K562 (cell line): ENCODE results near the gene DCUN1D4. TPM values are rescaled to one million over a fixed set of nuclear protein-coding genes. Genes with fewer than 3 reads are reported as not detected.

Experiments used
- ATAC-seq: fragments of 200-7000 bp; cut with Tn5 transposase; 3 replicates; pipeline ENCODE4 v1.9.1; 2020; ENCODE audit warnings: moderate library complexity
- BruUV-seq: library from RNA; stranded (reverse); fragments of 400-500 nt; replicated peaks from 2 replicates; lab custom pipeline; 2021; lab: Mats Ljungman, UMichigan
- CTCF ChIA-PET: fragments of 300-600 bp; formaldehyde crosslinking; extraction: SDS; loops from one replicate; lab custom pipeline; 2021; ENCODE audit warnings: low intra/inter-chr PET ratio; lab: Yijun Ruan, JAX
- POLR2A ChIA-PET: fragments of 300-600, 350-650 bp; sonication (Branson Sonifier 250); formaldehyde crosslinking; extraction: SDS; loops from one replicate; lab custom pipeline; 2021; ENCODE audit warnings: antibody characterized with exemption, inconsistent platforms; lab: Yijun Ruan, JAX
- DNase-seq, 4 experiments: peaks; one replicate each; pipeline versions ENCODE4 v3.0.0 to v3.0.0-alpha.2; 2011 to 2018; ENCODE audit warnings: low spot score in 3 of 4, mixed read lengths in 3 of 4; ENCODE audit errors: extremely low read depth in 1 of 4
- FAIRE-seq: peaks from 2 replicates; lab custom pipeline; 2011; peaks lifted over from hg19 to GRCh38; lab: Jason Lieb, UNC
- H2AFZ ChIP-seq: 2 replicates; pipeline ENCODE4 v1.6.0; 2011; ENCODE audit warnings: low read depth, low read length, control low read depth, inconsistent platforms
- H3K27ac ChIP-seq: fragments of 200-600 bp; 3 replicates; pipeline ENCODE4 v1.8.0; 2011; ENCODE audit warnings: low read depth, mild to moderate bottlenecking, control low read depth, inconsistent platforms, low read length, moderate library complexity, mixed read lengths; ENCODE audit errors: extremely low read depth
- H3K27me3 ChIP-seq, 2 experiments: fragments of 300-600 bp in 1 of 2; 2 replicates in 1 of 2; 3 replicates in 1 of 2; pipeline versions ENCODE4 v1.6.0 to v1.8.0; 2011; ENCODE audit warnings: inconsistent platforms in 2 of 2, low read length in 2 of 2, mild to moderate bottlenecking in 1 of 2, mixed read lengths in 1 of 2, moderate library complexity in 1 of 2; ENCODE audit not compliant: control insufficient read depth in 2 of 2, insufficient read depth in 2 of 2
- H3K36me3 ChIP-seq: fragments of 300-600 bp; 3 replicates; pipeline ENCODE4 v1.8.0; 2011; ENCODE audit warnings: mild to moderate bottlenecking, low read length, inconsistent platforms; ENCODE audit not compliant: control insufficient read depth, insufficient read depth
- H3K4me1 ChIP-seq, 2 experiments: fragments of 200-600 bp in 1 of 2; replicated peaks in 1 of 2; 2 replicates in 1 of 2; 3 replicates in 1 of 2; pipeline versions ENCODE4 v1.5.1 to v1.8.0; 2011; ENCODE audit warnings: inconsistent platforms in 2 of 2, low read length in 2 of 2, mild to moderate bottlenecking in 1 of 2, mixed read lengths in 1 of 2, moderate library complexity in 1 of 2; ENCODE audit not compliant: control insufficient read depth in 2 of 2, insufficient read depth in 2 of 2
- H3K4me2 ChIP-seq: 2 replicates; pipeline ENCODE4 v1.6.1; 2011; ENCODE audit warnings: low read length, control low read depth, inconsistent platforms, mixed read lengths; ENCODE audit not compliant: insufficient read depth
- H3K4me3 ChIP-seq: fragments of 200-600 bp; sonication (generic), shearing (Covaris generic); 2 replicates; pipeline ENCODE4 v1.5.1; 2016; ENCODE audit warnings: control low read depth, inconsistent platforms
- H3K79me2 ChIP-seq: fragments of 200-600 bp; 3 replicates; pipeline ENCODE4 v1.8.0; 2011; ENCODE audit warnings: low read length, inconsistent platforms; ENCODE audit not compliant: control insufficient read depth, insufficient read depth
- H3K9ac ChIP-seq, 2 experiments: 2 replicates each; pipeline versions ENCODE4 v1.6.0 to v1.6.1; 2011; ENCODE audit warnings: low read depth in 2 of 2, low read length in 2 of 2, control low read depth in 1 of 2, inconsistent platforms in 1 of 2, mild to moderate bottlenecking in 1 of 2, mixed read lengths in 1 of 2; ENCODE audit not compliant: insufficient read depth in 1 of 2
- H3K9me1 ChIP-seq: one replicate; pipeline ENCODE4 v1.6.0; 2011; ENCODE audit warnings: inconsistent platforms, mild to moderate bottlenecking, low read length, moderate library complexity; ENCODE audit not compliant: control insufficient read depth, insufficient read depth
- H3K9me3 ChIP-seq: replicated peaks from 2 replicates; pipeline ENCODE4 v1.5.1; 2011; ENCODE audit warnings: low read depth, low read length, inconsistent platforms; ENCODE audit not compliant: control insufficient read depth, insufficient read depth
- H4K20me1 ChIP-seq: replicated peaks from 2 replicates; pipeline ENCODE4 v1.6.1; 2011; ENCODE audit warnings: low read length, inconsistent platforms, mixed read lengths; ENCODE audit not compliant: control insufficient read depth, insufficient read depth
- ARNT ChIP-seq, 2 experiments: fragments of 450-650 bp; IDR thresholded peaks; 2 replicates each; pipeline ENCODE4 v1.6.1; 2016; ENCODE audit warnings: mild to moderate bottlenecking in 1 of 2
- CREB3 ChIP-seq: fragments of 450-650 bp; conservative IDR thresholded peaks from 2 replicates; pipeline ENCODE4 v1.6.1; 2016; ENCODE audit warnings: missing genetic modification characterization, low read depth, mild to moderate bottlenecking, missing compliant biosample characterization, moderate library complexity
- DNMT1 ChIP-seq: fragments of 450-650 bp; IDR thresholded peaks from 2 replicates; pipeline ENCODE4 v1.6.1; 2016; ENCODE audit warnings: antibody characterized with exemption, mild to moderate bottlenecking
- PTTG1 ChIP-seq: fragments of 450-650 bp; IDR thresholded peaks from 2 replicates; pipeline ENCODE4 v1.6.1; 2016; ENCODE audit warnings: low read depth, mild to moderate bottlenecking, missing genetic modification characterization, missing compliant biosample characterization
- ZNF282 ChIP-seq: sonication (generic); formaldehyde crosslinking; IDR thresholded peaks from 2 replicates; pipeline ENCODE4 v1.8.1; 2023; ENCODE audit warnings: missing genetic modification reagents
- WGBS: fragments of 100-300 bp; shearing (Covaris generic); methylation state at CpG from one replicate; pipeline ENCODE4 v1.1.6; 2016; ENCODE audit warnings: low coverage, mixed read lengths; ENCODE audit not compliant: insufficient coverage; ENCODE audit errors: missing lambda C conversion rate; 5-methylcytosine and 5-hydroxymethylcytosine counted together
- in situ Hi-C: fragments of 300-500 bp; cut with MboI; formaldehyde crosslinking; loops from 4 replicates; pipeline ENCODE4 v1.15.0; 2018; ENCODE audit warnings: inconsistent platforms, mixed read lengths
- intact Hi-C: fragments of 100-400 bp; cut with micrococcal nuclease; formaldehyde crosslinking; loops from 2 replicates; pipeline ENCODE4 v1.14.2; 2022
- polyA plus RNA-seq, 8 experiments: library from polyadenylated mRNA; depleted of rRNA in 4 of 8; stranded (reverse) in 5 of 8; unstranded in 3 of 8; fragments of >200 nt; fragmentation: Nextera tagmentation in 2 of 8; fragmentation: Illumina TruSeq in 1 of 8; extraction: Ambion mirVana in 2 of 8; extraction: Trizol in 1 of 8; gene quantifications; 2 replicates each; pipeline versions ENCODE4 v1.2.1 to v1.2.3, GENCODE V29; 2011 to 2014; ENCODE audit warnings: inconsistent platforms in 1 of 8, missing spikeins in 1 of 8
- total RNA-seq, 7 experiments: library from RNA; depleted of rRNA in 6 of 7; stranded (reverse); fragments of >200 nt in 6 of 7; fragmentation: Illumina TruSeq in 2 of 7; extraction: Trizol in 2 of 7; gene quantifications; 2 replicates each; pipeline versions ENCODE4 v1.2.1 to v1.2.3, GENCODE V29; 2011 to 2021; ENCODE audit warnings: low replicate concordance in 1 of 7
- TF ChIP-seq, protein P1 (sequence below): fragments of 450-650 bp; formaldehyde crosslinking; IDR thresholded peaks from 2 replicates; pipeline ENCODE4 v1.4.0; 2020; ENCODE audit warnings: mild to moderate bottlenecking, moderate library complexity
- TF ChIP-seq, protein P2 (sequence below): fragments of 250-450 bp; sonication (Bioruptor Pico); IDR thresholded peaks from 2 replicates; pipeline ENCODE4 v1.6.1; 2021; ENCODE audit warnings: mild to moderate bottlenecking
- TF ChIP-seq, protein P3 (sequence below): sonication (generic); formaldehyde crosslinking; IDR thresholded peaks from 2 replicates; pipeline ENCODE4 v1.8.1; 2023; ENCODE audit warnings: mild to moderate bottlenecking, missing genetic modification reagents

The DCUN1D4 gene
- total and polyA plus RNA-seq, 9 of the 15 experiments (the other 6 are each of a cell fraction or from before 2014, with no cell fraction given): 15.1 to 73.5 (median 23.0) TPM

DNA sequence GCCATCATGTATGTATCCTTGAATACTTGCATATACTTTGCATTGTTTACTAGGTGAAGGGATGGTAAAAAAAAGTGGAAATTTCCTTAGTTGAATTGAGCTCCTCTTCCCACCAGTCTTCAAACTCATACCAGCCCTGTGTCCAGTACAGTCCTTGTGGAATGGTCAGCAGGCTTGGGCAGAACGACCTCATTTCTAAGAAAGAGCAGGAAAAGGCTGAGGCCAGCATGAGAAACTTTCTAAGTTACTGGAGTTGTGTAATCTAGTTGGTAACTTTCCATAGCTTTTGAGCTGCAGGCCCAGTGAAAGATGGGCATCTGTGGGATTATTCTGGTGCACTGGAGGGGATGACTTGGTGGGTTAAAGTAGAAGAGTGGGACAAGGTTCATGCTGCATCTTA is 87.6 kb downstream of the DCUN1D4 start:
- H3K27ac ChIP-seq: no peak overlapping the region
- no peaks in the 10 kb centered on the region for H3K27me3 ChIP-seq
- intact Hi-C loops: no loop called here
- TF ChIP-seq CREB3 (tag): no peak
- TF ChIP-seq, protein P1, sequence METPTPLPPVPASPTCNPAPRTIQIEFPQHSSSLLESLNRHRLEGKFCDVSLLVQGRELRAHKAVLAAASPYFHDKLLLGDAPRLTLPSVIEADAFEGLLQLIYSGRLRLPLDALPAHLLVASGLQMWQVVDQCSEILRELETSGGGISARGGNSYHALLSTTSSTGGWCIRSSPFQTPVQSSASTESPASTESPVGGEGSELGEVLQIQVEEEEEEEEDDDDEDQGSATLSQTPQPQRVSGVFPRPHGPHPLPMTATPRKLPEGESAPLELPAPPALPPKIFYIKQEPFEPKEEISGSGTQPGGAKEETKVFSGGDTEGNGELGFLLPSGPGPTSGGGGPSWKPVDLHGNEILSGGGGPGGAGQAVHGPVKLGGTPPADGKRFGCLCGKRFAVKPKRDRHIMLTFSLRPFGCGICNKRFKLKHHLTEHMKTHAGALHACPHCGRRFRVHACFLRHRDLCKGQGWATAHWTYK (CRISPR knock-in tag): no peak
- TF ChIP-seq, protein P2, sequence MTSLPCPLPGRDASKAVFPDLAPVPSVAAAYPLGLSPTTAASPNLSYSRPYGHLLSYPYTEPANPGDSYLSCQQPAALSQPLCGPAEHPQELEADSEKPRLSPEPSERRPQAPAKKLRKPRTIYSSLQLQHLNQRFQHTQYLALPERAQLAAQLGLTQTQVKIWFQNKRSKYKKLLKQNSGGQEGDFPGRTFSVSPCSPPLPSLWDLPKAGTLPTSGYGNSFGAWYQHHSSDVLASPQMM (CRISPR knock-in tag): no peak
- TF ChIP-seq PTTG1 (tag): no peak
- TF ChIP-seq, protein P3, sequence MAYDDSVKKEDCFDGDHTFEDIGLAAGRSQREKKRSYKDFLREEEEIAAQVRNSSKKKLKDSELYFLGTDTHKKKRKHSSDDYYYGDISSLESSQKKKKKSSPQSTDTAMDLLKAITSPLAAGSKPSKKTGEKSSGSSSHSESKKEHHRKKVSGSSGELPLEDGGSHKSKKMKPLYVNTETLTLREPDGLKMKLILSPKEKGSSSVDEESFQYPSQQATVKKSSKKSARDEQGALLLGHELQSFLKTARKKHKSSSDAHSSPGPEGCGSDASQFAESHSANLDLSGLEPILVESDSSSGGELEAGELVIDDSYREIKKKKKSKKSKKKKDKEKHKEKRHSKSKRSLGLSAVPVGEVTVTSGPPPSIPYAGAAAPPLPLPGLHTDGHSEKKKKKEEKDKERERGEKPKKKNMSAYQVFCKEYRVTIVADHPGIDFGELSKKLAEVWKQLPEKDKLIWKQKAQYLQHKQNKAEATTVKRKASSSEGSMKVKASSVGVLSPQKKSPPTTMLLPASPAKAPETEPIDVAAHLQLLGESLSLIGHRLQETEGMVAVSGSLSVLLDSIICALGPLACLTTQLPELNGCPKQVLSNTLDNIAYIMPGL: no peak
- TF ChIP-seq DNMT1: no peak
- TF ChIP-seq ZNF282 (CRISPR knock-in tag): no peak
- no peak for TF ChIP-seq ARNT (IDR thresholded peaks at IDR 0.05)
- in situ Hi-C loops: no loop called here
- ATAC-seq (no peak), FAIRE-seq (no peak), DNase-seq (no peak)
- ChIA-PET CTCF (no interaction called here), POLR2A (no interaction called here)
- H4K20me1 ChIP-seq: no peaks in the 10 kb centered on the region
- BruUV-seq: no TSS peak
- H3K9ac ChIP-seq: no peak overlapping the region
- no peaks in the 10 kb centered on the region for H3K79me2 ChIP-seq
- no peaks in the 10 kb centered on the region for H3K36me3 ChIP-seq
- no peaks in the 10 kb centered on the region for H3K9me1 ChIP-seq
- no peak overlapping the region for H3K4me2 ChIP-seq
- WGBS: 0% methylated on average over 1 of the region's 1 CpG
- H3K9me3 ChIP-seq: no peaks in the 10 kb centered on the region
- H3K4me3 ChIP-seq: no peak overlapping the region
- no peak overlapping the region for H2AFZ ChIP-seq
- no peaks in the 10 kb centered on the region for H3K4me1 ChIP-seq
